ENCODE results near the gene MON1B.
"Not testable (repeated sequence)": the region's sequence is repeated elsewhere in the genome, so short reads cannot be mapped to it uniquely, and the experiment has no call there.

Gene MON1B

DNA sequence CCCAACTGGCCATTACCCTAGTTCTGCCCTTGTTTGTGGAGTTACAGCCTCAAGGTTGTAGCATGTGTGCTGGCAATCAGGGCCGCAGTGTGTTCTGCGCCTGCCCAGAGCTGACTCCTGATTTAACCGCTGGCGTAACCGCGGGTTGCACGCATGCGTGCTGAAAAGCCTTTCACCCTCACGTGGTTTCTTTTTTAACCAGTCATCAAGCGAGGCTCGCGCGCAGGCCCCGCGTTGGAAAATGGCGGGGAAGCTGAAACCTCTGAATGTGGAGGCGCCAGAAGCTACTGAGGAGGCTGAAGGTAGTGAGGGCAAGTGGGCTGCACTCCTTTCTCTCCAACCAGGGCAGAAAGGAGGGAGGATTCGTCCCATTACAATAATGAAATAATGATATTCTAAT is 8.2 kb downstream of the MON1B start, which contains the start of gene SYCE1L:
TSS of gene SYCE1L (plus strand) at position 198 of the 400 bp plus-strand sequence. CDS start at position 242, 44 bp downstream.
- DNase-seq, result no peak

DNA sequence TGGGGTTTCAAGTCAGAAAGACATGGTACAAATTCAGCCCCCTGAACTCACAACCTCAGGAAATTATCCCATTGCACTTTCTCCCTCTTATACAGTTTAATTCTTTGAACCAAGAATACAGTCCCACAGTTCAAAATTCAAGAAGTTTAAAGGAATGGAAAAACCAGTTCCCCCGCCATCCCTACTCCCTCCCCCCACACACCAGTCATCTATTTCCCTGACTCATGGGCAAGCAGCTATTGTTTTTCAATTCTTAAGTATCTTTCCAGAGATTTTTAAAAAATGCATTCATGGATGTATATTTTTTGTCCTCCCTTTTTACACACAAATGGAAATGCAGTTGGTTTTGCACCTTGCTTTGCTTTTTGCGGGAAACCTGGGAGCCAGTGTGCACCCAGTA is 15.5 kb downstream of the MON1B start:
- no peak for DNase-seq

DNA sequence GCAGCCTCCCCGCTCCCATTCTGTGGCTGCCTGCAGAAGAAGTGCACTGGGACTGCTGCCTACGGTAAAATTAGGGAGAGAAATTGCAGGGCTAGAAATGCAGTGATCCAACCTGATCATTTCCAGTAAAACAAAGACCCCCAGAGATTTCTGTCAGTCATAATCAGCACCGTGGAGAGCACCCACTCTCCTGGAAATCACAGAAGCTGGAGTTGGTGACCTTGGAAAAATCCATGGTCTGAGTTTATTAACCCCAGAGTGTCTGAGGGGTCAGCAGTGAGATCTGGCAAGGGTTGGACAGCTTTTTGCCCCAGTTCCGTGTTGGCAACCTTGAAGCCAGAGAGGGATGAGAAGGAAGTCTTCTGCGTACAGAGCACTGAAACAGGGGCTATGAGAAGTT is 16.0 kb downstream of the MON1B start:
- no peak for DNase-seq

DNA sequence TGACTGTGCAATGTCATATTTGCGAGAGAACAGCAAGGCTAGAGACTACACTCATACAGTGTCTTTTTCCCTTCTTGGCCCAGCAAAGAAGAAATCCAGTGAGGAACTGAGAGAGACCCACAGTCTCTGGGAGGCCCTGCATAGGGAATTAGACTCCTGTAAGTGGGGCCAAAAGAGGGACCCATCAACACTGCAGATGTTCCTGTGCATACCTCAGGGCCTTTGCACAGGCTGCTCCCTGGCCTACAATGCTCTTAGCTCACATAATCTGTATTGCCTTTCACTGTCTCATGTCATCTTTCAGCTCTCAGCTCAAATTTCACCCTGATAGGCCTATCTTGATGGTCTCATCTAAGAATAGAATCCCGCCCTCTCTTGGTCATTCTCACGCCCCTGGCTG is 17.4 kb downstream of the MON1B start:
- DNase-seq, result no peak

DNA sequence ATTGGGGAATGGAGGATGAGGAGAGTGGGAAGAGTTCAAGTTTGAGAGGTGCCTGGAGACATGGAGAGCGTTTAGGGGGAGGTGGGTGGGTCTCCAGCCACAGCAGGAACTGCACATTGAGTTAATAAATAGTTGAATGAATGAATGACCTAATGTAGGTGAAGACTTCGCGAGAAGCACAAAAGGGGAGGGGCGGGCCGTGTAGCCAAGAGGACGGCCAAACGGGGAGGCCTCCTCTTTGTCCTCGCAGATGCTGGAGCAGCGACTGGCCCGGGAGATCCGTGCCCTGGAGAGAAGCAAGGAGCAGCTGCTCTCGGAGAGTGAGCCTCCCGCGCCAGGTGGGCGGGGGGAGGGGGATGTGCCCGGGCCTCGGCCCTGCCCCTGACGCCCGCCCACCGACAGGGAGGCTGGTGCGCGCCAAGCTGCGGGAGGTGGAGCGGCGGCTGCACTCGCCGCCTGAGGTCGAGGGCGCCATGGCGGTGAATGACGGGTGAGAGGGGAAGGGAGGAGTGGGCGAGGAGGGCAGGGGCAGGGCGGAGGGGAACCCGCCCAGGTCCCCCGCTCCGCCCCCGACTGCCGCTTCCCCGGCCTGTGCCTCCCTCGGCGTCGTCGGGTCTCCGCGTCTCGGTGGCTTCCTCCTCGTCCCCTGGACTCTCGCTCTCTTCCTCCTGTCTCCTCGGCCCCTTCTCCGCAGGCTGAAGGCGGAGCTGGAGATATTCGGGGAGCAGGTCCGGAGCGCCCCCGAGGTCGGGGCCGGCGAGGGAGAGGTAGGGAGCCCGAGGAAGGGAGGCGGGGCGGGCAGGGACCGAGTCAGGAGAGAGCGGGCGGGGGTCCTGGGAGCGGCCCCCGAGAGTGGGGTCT is 21.1 kb downstream of the MON1B start:
- DNase-seq, result peak; percentile 47

DNA sequence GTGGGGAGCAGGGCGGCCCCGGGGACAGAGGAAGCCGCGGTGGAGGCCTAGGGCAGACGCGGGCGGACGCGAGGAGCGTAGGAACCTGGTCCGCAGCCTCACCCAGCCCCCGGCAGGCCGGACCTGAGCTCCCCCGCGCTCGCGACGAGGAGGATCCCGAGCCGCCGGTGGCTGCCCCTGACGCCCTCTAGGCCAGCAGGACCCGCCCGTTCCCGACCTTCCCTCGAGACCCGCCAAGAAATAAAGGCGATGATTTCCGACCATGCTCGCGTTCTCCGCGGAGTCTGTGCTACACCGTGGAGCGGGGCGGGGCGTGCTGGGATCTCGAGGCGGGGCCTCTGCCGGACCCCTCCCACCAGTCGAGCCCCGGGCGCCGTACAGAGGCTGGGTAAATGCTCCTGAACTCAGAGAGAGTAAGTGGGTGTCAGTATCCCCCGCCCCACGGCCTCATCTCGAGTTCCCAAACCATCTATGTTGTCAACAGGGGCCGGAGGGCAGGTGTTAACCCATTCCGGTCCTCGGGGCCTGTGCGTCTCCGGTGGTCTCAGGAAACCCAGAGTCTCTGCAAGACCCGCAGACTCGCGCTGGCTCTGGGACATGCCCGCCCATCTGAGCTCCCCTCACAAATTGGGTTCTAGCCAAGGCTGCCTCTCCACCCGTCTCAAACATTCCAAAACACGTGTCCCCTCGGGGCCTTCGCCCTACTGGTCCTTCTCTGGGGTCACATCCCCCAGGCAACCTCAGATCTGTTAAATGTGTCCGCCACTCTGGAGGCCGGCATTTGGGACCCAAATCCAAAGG is 22.0 kb downstream of the MON1B start:
- DNase-seq, result no peak

DNA sequence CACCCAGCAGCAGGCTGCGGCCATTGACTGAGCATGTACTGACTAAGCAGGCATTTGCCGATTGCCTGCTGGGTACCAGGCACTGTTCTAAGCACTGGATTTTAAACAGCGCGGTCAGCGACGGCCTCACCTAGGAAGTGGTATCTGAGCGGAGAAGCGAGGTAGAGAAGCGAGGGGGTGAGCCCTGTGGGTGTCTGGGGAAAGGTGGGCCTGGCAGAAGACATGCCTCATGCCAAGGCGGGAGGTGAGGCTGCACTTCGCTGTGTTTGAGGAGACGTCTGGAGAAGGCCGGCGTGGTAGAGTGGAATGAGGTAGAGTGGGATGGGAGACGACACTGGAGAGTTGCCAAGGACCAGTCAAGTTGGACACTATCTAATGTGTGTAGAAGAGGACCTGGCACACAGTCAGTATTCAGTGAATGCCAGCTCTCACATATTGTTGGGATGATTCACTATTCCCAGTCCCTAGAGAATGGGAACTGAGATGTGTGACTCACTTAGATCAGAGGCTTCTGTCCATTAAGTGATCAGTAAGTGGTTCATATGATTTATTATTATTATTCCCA is 22.6 kb downstream of the MON1B start:
- no peak for DNase-seq

DNA sequence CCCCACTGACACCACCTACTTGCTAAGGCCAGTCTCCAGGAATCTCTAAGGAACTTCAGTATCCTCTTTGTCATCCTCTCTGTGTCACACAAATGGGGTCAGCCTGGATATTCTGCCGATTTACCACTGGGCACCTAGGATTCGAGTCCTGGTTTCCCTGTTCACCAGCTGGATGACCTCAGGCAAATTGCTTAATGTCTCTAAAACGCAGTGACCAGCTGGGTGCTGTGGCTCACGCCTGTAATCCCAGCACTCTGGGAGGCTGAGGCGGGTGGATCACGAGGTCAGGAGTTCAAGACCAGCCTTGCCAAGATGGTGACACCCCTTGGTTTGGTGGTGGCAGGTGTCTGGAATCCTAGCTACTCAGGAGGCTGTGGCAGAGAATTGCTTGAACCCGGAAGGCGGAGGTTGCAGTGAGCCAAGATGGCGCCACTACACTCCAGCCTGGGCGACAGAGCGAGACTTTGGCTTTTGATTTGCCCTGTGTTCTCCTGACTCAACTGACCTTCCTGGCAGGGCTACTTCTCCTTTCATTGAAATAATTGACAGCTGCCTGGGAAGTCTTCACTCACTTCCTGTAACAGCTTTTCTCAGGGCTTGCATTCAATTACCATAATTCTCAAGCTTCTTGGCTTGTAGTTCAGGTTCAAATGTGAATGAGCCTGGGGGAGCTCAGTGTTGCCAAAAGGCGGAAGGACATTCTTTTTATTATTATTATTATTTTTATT is 23.6 kb downstream of the MON1B start:
- DNase-seq, result no peak

DNA sequence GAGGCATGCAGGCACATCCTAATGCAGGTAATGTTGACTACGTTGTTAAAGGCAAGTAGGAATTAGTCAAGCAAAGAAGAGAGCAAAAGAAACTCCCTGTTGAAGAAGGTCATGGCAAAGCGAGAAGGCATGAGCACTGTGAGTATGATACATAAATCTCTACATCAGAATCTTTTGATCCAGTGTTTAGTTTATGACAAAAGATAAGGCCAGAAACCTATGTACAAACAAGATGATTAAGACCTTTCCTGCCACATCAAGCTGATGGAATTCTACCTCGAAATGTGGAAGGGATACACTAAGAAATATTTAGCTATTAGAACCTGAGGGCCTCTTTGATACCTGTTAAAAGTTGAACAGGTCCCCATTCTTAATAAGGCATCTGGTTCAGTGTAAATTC is 28.4 kb downstream of the MON1B start:
- no peak for DNase-seq

DNA sequence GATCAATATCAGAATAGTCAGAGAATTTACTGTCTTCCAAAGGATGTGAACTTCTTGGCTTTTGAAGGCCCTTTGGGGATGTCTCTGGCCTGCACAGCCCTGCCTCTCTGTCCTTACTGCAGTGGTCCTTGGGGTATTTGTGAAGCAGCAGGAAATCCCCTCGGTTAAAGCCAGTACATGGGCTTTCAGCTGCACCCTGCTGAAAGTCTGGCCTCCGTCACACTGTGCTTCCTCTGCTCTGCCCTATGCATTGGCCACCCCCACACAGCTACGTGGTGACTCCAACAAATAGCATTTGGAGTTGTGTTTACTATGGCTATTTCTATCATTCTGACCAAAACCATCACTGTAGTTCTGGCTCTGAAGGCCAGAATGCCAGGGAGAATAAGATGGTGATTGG is 29.4 kb downstream of the MON1B start:
- DNase-seq, result no peak

DNA sequence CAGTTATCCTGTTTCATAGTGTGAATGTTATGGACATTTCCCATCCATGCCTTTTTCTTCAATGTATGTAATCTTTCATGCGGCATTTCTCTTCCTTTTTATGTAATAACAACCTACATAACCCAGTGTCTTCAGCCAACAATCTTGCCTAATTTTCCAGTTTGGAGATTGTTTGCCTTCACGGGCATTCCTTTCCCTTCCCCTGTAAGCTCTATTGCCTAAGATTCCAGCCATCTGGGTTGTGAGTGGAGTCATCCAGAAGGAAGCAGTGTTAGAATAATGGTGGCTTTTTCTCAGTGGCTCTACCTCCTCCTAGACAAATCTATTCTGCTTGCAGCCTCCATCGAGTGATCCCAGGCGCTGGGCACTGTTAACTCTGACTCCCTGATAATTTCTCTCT is 30.5 kb downstream of the MON1B start:
- no peak for DNase-seq

DNA sequence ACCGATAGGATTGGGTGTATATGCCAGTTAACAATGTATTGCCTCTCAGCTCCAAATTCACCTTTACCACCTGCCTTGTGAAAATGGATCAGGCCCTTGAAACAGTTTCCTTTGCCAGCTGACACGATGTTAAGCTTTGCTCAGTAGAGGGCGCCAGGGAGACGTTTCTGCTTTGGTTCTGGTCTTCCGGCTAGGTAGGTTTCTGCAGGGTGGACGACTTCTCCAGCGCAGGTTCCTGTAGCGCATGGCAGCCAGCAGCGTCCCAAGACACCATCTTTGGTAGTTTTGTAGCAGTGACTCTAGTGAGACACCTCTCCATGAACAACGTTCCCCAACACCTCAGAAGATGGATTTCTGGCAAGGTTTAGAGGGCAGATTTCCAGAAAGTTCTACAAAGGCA is 32.2 kb downstream of the MON1B start:
- no peak for DNase-seq

DNA sequence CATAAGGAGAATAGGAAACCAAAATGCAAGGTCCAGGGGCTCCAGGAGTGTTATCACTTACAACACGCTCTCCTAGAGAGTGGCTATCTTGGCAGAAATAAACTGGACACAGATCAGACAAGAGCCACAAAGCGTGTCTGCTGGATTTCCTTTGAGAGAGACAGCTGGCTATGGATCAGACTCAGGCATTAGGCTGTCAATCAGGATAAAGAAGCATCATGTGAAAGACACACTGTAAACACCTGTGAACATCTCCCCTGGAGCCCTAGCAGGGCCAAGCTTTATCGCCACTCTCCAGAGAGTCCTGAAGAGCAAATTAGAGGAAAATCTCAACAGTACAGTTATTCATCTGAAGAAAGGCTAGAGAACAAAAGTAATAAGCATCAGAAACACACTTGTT is 34.2 kb downstream of the MON1B start:
- no peak for DNase-seq

DNA sequence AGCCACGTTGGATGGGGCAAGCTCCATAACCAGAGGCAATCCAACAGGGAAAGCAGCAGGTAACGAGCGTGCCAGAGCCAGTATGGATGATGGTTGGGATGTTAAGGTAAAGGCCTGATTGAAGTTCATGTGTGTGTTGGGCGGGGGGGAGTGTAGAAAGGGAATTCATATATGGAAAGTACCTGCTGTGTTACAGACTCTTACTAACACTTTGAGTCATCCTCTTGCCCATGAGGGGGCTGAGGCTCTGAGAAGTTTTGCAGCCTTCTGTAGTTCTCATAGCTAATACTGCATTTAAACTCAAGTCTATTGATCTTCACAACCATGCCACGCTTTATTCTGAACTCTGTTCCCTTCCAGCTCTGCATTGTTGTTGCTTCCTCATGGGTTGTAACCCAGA is 36.8 kb downstream of the MON1B start:
- no peak for DNase-seq

DNA sequence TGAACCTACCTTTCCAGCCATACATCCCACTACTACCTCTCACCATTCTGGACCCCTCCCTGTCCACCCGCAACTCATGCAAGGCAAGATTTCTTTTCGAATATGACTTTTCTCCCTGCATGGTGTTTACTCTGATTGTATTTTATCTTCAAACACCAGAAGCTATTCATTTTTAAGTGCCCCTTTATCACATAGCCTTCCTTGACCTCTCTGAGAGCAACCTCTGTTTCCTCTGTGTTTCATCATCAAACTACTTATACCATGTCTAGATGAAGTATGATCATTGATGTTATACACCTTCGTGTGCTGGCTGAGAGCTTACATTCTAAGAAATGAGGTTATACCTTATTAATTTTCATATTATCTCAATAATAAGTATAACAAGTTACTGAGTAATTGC is 40.1 kb downstream of the MON1B start:
- DNase-seq, result no peak

DNA sequence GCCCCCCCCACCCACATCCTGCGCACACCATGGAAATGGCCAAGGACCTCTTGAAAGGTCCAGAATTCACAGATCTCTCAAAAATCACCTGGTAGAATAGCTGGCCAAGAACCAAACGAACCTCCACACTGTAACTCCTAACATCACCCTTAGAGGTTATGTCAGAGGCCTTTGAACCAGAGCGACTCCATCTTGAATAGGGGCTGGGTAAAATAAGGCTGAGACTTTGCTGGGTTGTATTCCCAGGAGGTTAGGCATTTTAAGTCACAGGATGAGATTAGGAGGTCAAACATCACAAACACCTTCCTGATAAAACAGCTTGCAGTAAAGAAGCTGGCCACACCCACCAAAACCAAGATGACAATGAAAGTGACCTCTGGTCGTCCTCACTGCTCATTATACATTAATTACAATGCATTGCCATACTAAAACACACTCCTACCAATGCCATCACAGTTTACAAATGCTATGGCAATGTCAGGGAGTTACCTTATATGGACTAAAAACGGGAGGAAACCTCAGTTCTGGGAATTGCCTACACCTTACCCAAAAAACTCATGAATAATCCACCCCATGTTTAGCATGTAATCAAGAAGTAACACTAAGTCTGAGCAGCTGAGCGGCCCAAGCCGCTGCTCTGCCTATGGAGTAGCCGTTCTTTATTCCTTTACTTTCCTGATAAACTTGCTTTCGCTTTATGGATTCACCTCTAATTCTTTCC is 43.0 kb downstream of the MON1B start:
- DNase-seq, result no peak

DNA sequence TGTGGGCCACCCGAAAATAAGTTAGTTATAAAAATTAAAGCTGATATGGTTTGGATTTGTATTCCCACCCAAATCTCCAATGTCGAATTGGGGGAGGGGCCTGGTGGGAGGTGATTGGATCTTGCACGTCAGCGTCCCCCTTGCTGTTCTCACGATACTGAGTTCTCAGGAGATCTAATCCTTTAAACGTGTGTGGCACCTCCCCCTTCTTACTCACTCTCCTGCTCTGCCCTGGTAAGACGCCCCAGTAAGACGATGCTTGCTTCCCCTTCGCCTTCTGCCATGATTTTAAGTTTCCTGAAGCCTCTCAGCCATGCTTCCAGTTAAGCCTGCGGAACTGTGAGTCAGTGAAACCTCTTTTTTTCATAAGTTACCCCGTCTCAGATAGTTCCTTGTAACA is 43.6 kb downstream of the MON1B start:
- DNase-seq, result no peak

DNA sequence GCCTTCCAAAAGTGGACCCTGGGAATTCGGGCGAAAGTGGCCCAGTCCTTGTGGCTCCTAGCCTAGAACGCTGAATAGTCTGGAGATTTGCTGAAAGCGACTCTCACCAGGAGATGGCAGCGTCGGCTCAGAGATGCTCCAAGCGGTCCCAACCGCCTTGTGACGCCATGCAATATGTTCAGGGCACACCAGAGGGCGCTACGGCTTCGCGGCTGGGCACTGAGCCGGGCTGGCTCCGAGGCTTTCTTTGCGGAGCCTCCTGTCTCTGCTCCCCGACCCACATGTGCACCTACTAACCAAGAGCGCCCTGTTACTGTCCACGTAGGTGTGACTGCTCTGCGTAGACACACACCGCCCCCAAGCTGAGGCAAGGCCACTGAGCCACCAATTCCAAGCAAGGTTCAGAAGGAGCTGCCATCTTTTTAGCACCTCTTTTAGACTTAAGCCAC is 45.1 kb downstream of the MON1B start:
- peak; percentile 18 for DNase-seq

DNA sequence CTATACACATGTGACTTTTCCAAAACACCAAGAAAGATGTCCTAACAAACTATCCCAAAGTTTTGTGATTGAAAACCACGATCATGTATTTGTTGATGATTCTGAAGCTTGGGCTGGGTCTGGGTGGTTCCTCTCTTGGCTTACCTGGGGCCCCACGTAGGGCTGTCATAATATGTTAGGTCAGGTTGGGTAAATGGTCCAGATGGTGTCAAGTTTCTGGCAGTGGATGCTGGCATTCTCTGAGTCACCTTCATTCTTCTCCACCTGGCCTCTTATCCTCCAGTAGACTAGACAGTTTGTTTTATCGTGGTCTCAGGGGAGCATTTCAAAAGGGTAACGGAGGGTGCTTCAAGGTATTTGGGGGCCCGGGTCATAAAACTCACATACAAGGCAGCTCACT is 47.6 kb downstream of the MON1B start:
- DNase-seq, result peak; percentile 40

DNA sequence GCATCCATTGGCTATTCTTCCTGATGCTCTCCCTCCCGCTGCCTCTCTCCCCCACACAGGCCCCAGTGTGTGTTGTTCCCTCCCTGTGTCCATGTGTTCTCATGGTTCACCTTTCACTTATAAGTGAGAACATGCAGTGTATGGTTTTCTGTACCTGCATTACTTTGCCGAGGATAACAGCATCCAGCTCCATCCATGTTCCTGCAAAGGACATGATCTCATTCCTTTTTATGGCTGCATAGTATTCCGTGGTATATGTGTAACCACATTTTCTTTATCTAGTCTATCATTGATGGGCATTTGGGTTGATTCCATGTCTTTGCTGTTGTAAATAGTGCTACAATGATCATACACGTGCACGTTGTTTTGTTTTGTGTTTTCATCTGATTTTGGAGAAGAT is 51.5 kb downstream of the MON1B start:
- DNase-seq, result not testable (repeated sequence)

DNA sequence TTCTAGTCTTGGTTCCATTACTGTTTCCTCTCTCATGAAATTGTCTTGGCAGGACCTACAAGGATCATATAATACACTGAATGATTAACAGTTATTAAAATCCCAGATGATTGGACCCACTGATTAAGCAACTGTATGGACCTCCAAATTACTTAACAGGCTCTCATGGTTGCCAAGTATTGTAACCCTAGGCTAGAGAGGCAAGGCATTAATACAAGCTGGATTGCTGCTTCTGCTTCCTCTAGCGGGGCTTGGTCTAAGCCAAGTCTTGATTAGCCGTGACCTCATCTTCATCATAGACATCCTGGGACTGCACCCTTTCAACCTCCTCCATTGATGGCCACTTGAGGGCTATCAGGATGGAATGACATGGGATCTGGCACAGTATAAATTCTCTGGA is 55.2 kb downstream of the MON1B start:
- no peak for DNase-seq

DNA sequence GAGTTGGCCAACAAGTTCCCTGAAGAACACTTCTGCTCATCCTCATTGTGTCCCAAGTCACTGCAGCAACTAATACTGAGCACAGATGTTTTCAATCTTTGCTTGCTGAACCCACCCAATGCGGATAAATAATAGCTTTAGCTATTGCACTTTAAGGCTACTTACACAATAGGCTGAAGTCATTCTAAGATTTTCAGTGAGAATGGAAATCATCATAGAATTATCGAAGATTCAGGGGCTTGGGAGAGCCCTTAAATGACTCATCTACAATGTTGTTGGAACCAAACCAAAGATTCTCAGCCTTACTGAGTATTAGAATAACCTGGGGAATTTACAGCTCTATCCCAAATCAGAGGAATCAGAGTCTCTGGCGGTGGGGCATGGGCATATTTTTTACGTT is 59.4 kb downstream of the MON1B start:
- no peak for DNase-seq
